Stomach (tissue), 9 donors: Measurements from ENCODE around the gene SGMS1. TPM values are rescaled to one million over a fixed set of nuclear protein-coding genes. Genes with fewer than 3 reads are reported as not detected.

Experiments
- DNase-seq, 2 donors: peaks; one replicate each; pipeline versions ENCODE4 v3.0.0 to v3.0.0-alpha.2; 2013 to 2019
- H3K27ac ChIP-seq, 5 donors: fragments of 200-600 bp in 4 of 5; sonication (generic) in 4 of 5; one replicate each; pipeline ENCODE4 v1.5.1; 2013 to 2019; ENCODE audit warnings: mild to moderate bottlenecking in 1 of 5, moderate library complexity in 1 of 5
- H3K27me3 ChIP-seq, 3 donors: fragments of 200-600 bp; sonication (generic); one replicate each; pipeline ENCODE4 v1.5.1; 2017 to 2019; ENCODE audit warnings: mixed run types in 1 of 3
- H3K36me3 ChIP-seq, 4 donors: fragments of 200-600 bp; sonication (generic); 1 replicate in 3 of 4; 2 replicates in 1 of 4; pipeline ENCODE4 v1.5.1; 2016 to 2019
- H3K4me1 ChIP-seq, 4 donors: fragments of 200-600 bp; sonication (generic); one replicate each; pipeline ENCODE4 v1.5.1; 2016 to 2019
- H3K4me3 ChIP-seq, 4 donors: fragments of 200-600 bp; sonication (generic) in 3 of 4; one replicate each; pipeline ENCODE4 v1.5.1; 2016 to 2019; ENCODE audit warnings: mild to moderate bottlenecking in 1 of 4
- H3K9me3 ChIP-seq, 4 donors: fragments of 200-600 bp; sonication (generic); one replicate each; pipeline ENCODE4 v1.5.1; 2016 to 2019
- CTCF ChIP-seq, 7 experiments: fragments of 450-650 bp in 4 of 7; fragments of 200-600 bp in 3 of 7; sonication (generic) in 3 of 7; IDR thresholded peaks; one replicate each; pipeline ENCODE4 v1.5.1; 2016 to 2019; ENCODE audit warnings: antibody characterized with exemption in 7 of 7, control low read depth in 2 of 7, mild to moderate bottlenecking in 1 of 7
- EP300 ChIP-seq: sonication (generic); formaldehyde crosslinking; IDR thresholded peaks from one replicate; pipeline ENCODE4 v1.6.1; 2017; ENCODE audit warnings: antibody characterized with exemption
- POLR2A ChIP-seq, 4 donors: fragments of 450-650 bp; IDR thresholded peaks; one replicate each; pipeline ENCODE4 v1.6.1; 2016; ENCODE audit warnings: antibody characterized with exemption in 4 of 4, control low read depth in 2 of 4, mild to moderate bottlenecking in 1 of 4, moderate library complexity in 1 of 4
- POLR2AphosphoS5 ChIP-seq, 3 donors: sonication (generic); formaldehyde crosslinking; IDR thresholded peaks; one replicate each; pipeline ENCODE4 v1.6.1; 2016; ENCODE audit warnings: antibody characterized with exemption in 3 of 3
- WGBS, 5 donors: extraction: QIAGEN DNeasy Blood & Tissue Kit in 3 of 5; methylation state at CpG; one replicate each; pipeline versions ENCODE4 v1.1.5 to v1.1.7; 2013 to 2018; 5-methylcytosine and 5-hydroxymethylcytosine counted together
- intact Hi-C: fragments of 100-400 bp; cut with DNase I; formaldehyde crosslinking; loops from one replicate; pipeline ENCODE4 v1.15.1; 2023; ENCODE audit warnings: low total_unique reads
- polyA plus RNA-seq, 3 donors: library from polyadenylated mRNA; stranded (reverse); fragments of 200-250 nt; gene quantifications; one replicate each; pipeline ENCODE4 v1.2.3, GENCODE V29; 2013
- total RNA-seq, 5 donors: library from RNA; depleted of rRNA; stranded (reverse); fragments of >200 nt; gene quantifications; one replicate each; pipeline versions ENCODE4 v1.1.0 to v1.2.3, GENCODE V29; 2014 to 2016
- donor health status: healthy with polysubstance abuse.
- donor health status: Bipolar disorder and iron deficiency.
- donor health status: healthy.

SGMS1 gene
- total and polyA plus RNA-seq, 8 donors: 6.2 to 229 (median 49.6) TPM

GRCh38 chr10:50641626-50642025 lies 17.9 kb upstream of the SGMS1 start:
- intact Hi-C loops: no loop called here
- H3K36me3 ChIP-seq: no peaks in the 10 kb centered on the region
- DNase-seq: no peak
- H3K9me3 ChIP-seq: no peaks in the 10 kb centered on the region
- no peaks in the 10 kb centered on the region for H3K27me3 ChIP-seq
- TF ChIP-seq EP300: no peak
- no peak for TF ChIP-seq POLR2A (IDR thresholded peaks at IDR 0.05)
- no peak for TF ChIP-seq POLR2AphosphoS5 (IDR thresholded peaks at IDR 0.05)
- no peak for TF ChIP-seq CTCF (IDR thresholded peaks at IDR 0.05)
- no peak overlapping the region for H3K27ac ChIP-seq
- H3K4me1 ChIP-seq: no peaks in the 10 kb centered on the region
- no peak overlapping the region for H3K4me3 ChIP-seq
- WGBS, 5 donors: 50 to 80% (median 66%) methylated on average over 2 of the region's 2 CpGs

- WGBS, 5 donors: 69 to 78% (median 72%) methylated on average over 1 of the region's 1 CpG
- Histone ChIP-seq H3K36me3 (no peaks in the 10 kb centered on the region), H3K9me3 (no peaks in the 10 kb centered on the region), H3K27ac (no peak overlapping the region), H3K4me1 (no peaks in the 10 kb centered on the region), H3K27me3 (no peaks in the 10 kb centered on the region), H3K4me3 (no peak overlapping the region)
- DNase-seq: no peak
- intact Hi-C loops: no loop called here
- TF ChIP-seq CTCF (IDR thresholded peaks at IDR 0.05) (no peak), EP300 (no peak), POLR2AphosphoS5 (IDR thresholded peaks at IDR 0.05) (no peak), POLR2A (IDR thresholded peaks at IDR 0.05) (no peak)
These were observed 16.5 kb upstream of the SGMS1 start for GRCh38 chr10:50640238-50640637.

- 57 to 64% (median 60%) methylated on average over 6 of the region's 6 CpGs for WGBS, 5 donors
- H3K4me3 ChIP-seq: no peak overlapping the region
- intact Hi-C loops: no loop called here
- H3K27me3 ChIP-seq: no peaks in the 10 kb centered on the region
- DNase-seq: peak in 1 of 2 donors; percentile 15
- TF ChIP-seq POLR2A (IDR thresholded peaks at IDR 0.05) (no peak), CTCF (IDR thresholded peaks at IDR 0.05) (no peak), POLR2AphosphoS5 (IDR thresholded peaks at IDR 0.05) (no peak), EP300 (no peak)
- H3K9me3 ChIP-seq: no peaks in the 10 kb centered on the region
- no peaks in the 10 kb centered on the region for H3K4me1 ChIP-seq
- no peak overlapping the region for H3K27ac ChIP-seq
- H3K36me3 ChIP-seq: no peaks in the 10 kb centered on the region
These were observed 13.1 kb upstream of the SGMS1 start for GRCh38 chr10:50636618-50637579.

GRCh38 chr10:50635286-50635685 lies 11.5 kb upstream of the SGMS1 start:
- H3K9me3 ChIP-seq: no peaks in the 10 kb centered on the region
- H3K27ac ChIP-seq: no peak overlapping the region
- H3K36me3 ChIP-seq: peaks cover 0 to under 1% (median 0%) of the 10 kb centered on the region in 4 donors
- H3K4me1 ChIP-seq: no peaks in the 10 kb centered on the region
- no peak overlapping the region for H3K4me3 ChIP-seq
- WGBS, 5 donors: 87 to 100% (median 96%) methylated on average over 1 of the region's 1 CpG
- H3K27me3 ChIP-seq: no peaks in the 10 kb centered on the region
- intact Hi-C loops: no loop called here
- TF ChIP-seq CTCF (IDR thresholded peaks at IDR 0.05): no peak
- no peak for TF ChIP-seq EP300
- TF ChIP-seq POLR2A (IDR thresholded peaks at IDR 0.05): no peak
- TF ChIP-seq POLR2AphosphoS5 (IDR thresholded peaks at IDR 0.05): no peak
- DNase-seq: no peak
